DND-41 (cell line): ENCODE results near the gene LRRC25.
"Not testable (repeated sequence)": the region's sequence is repeated elsewhere in the genome, so short reads cannot be mapped to it uniquely, and the experiment has no call there.

ENCODE experiments used
- ATAC-seq: fragments of 200-7000 bp; cut with Tn5 transposase; 3 replicates; pipeline ENCODE4 v1.9.1; 2021; ENCODE audit warnings: low read depth; ENCODE audit not compliant: insufficient read depth
- DNase-seq: peaks from one replicate; pipeline ENCODE4 v3.0.0-alpha.2; 2020
- H2AFZ ChIP-seq: 2 replicates; pipeline ENCODE4 v1.6.0; 2012; ENCODE audit warnings: low read depth, low read length
- H3K27ac ChIP-seq: 2 replicates; pipeline ENCODE4 v1.5.1; 2012; ENCODE audit warnings: low read length, inconsistent platforms
- H3K27me3 ChIP-seq: fragments of 200-600 bp; sonication (generic); 2 replicates; pipeline ENCODE4 v1.6.0; 2012; ENCODE audit warnings: low read length, mild to moderate bottlenecking, inconsistent platforms; ENCODE audit not compliant: insufficient read depth, poor library complexity
- H3K36me3 ChIP-seq: 2 replicates; pipeline ENCODE4 v1.5.1; 2012; ENCODE audit warnings: low read length, inconsistent platforms; ENCODE audit not compliant: insufficient read depth
- H3K4me1 ChIP-seq: 2 replicates; pipeline ENCODE4 v1.5.1; 2012; ENCODE audit warnings: mild to moderate bottlenecking, low read length; ENCODE audit not compliant: insufficient read depth
- H3K4me2 ChIP-seq: 2 replicates; pipeline ENCODE4 v1.6.0; 2012; ENCODE audit warnings: mild to moderate bottlenecking, moderate library complexity, low read length, inconsistent platforms; ENCODE audit not compliant: insufficient read depth
- H3K4me3 ChIP-seq, 2 experiments: fragments of 200-600 bp in 1 of 2; shearing (Covaris generic) in 1 of 2; 2 replicates each; pipeline ENCODE4 v1.5.1; 2012 to 2016; ENCODE audit warnings: inconsistent platforms in 2 of 2, low read length in 2 of 2, mild to moderate bottlenecking in 2 of 2, low read depth in 1 of 2, moderate library complexity in 1 of 2
- H3K79me2 ChIP-seq: 2 replicates; pipeline ENCODE4 v1.6.0; 2012; ENCODE audit warnings: low read length, inconsistent platforms; ENCODE audit not compliant: insufficient read depth
- H3K9ac ChIP-seq: 2 replicates; pipeline ENCODE4 v1.6.0; 2012; ENCODE audit warnings: low read depth, mild to moderate bottlenecking, inconsistent platforms, low read length, moderate library complexity
- H3K9me3 ChIP-seq: 2 replicates; pipeline ENCODE4 v1.5.1; 2012; ENCODE audit warnings: low read length, moderate library complexity, mild to moderate bottlenecking, inconsistent platforms; ENCODE audit not compliant: insufficient read depth, severe bottlenecking
- H4K20me1 ChIP-seq: 2 replicates; pipeline ENCODE4 v1.6.0; 2012; ENCODE audit warnings: low read length; ENCODE audit not compliant: insufficient read depth
- EZH2 ChIP-seq: IDR thresholded peaks from 3 replicates; pipeline ENCODE4 v1.6.1; 2012; ENCODE audit warnings: borderline replicate concordance, low read depth, mild to moderate bottlenecking, moderate library complexity, low read length, inconsistent platforms; ENCODE audit not compliant: severe bottlenecking
- TF ChIP-seq, protein P1 (sequence below): IDR thresholded peaks from 2 replicates; pipeline ENCODE4 v1.5.1; 2012; ENCODE audit warnings: borderline replicate concordance, low read length, moderate library complexity, mild to moderate bottlenecking; ENCODE audit not compliant: poor library complexity, severe bottlenecking; ENCODE audit errors: extremely low read depth

The LRRC25 gene

DNA sequence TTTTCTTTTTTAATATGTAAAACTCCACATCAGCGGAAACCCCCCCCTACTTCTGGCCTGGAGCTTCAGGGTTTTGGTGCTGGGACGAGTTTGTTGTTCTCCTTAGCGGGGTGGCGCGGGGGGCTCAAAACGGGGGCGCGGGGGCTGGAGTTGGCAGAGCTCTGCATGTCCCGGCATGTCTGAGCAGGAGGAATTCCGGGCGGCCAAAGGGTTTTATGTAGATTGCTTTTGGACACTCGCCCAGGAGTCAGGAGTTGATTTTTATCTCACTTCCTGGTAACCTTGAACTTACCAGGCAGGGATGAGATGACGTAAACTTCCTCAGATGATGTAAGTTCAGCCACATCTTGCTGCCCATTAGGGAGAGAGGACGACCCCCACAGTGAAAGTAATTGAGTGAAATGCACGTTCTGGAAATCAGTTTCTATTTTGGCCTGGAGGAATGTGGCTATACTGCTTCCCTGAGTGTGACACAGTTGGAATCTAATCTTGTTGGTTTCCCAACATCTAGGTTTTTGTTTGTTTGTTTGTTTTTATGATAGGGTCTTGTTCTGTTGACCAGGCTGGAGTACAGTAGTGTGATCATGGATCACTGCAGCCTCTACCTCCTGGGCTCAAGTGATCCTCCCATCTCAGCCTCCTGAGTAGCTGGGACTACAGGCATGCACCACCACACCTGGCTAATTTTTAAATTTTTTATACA, 32.4 kb downstream of the LRRC25 start:
- Histone ChIP-seq H3K36me3 (no peaks in the 10 kb centered on the region), H3K27me3 (no peaks in the 10 kb centered on the region), H3K4me2 (no peak overlapping the region), H3K79me2 (no peaks in the 10 kb centered on the region), H2AFZ (no peak overlapping the region), H3K27ac (no peak overlapping the region), H3K9me3 (no peaks in the 10 kb centered on the region), H3K4me1 (no peaks in the 10 kb centered on the region), H3K4me3 (no peak overlapping the region), H4K20me1 (no peaks in the 10 kb centered on the region), H3K9ac (no peak overlapping the region)
- DNase-seq (peak; percentile 16), ATAC-seq (peak; percentile 17; the same call in 1 of the 3 replicates)
- TF ChIP-seq, protein P1, sequence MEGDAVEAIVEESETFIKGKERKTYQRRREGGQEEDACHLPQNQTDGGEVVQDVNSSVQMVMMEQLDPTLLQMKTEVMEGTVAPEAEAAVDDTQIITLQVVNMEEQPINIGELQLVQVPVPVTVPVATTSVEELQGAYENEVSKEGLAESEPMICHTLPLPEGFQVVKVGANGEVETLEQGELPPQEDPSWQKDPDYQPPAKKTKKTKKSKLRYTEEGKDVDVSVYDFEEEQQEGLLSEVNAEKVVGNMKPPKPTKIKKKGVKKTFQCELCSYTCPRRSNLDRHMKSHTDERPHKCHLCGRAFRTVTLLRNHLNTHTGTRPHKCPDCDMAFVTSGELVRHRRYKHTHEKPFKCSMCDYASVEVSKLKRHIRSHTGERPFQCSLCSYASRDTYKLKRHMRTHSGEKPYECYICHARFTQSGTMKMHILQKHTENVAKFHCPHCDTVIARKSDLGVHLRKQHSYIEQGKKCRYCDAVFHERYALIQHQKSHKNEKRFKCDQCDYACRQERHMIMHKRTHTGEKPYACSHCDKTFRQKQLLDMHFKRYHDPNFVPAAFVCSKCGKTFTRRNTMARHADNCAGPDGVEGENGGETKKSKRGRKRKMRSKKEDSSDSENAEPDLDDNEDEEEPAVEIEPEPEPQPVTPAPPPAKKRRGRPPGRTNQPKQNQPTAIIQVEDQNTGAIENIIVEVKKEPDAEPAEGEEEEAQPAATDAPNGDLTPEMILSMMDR = no peak
- TF ChIP-seq EZH2 = no peak

DNA sequence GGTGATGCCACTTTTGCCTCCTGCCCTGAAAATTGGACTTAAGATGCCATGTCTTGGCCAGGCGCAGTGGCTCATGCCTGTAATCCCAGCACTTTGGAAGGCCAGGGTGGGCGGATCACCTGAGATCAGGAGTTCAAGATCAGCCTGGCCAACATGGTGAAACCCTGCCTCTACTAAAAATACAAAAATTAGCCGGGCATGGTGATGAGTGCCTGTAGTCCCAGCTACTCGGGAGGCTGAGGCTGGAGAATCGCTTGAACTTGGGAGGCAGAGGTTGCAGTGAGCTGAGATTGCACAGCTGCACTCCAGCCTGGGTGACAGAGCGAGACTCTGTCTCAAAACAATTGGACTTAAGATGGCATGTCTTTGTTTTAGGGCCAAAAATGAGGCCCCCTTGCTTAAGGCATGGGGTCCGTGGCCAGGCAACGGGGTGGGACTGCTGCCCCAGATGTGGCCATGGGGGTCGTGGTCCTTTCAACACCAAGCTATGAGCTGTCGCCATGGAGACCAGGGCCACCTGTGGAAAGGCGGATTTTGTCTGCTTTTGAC, 33.1 kb downstream of the LRRC25 start:
- H3K27me3 ChIP-seq, H3K4me2 ChIP-seq, H2AFZ ChIP-seq, H4K20me1 ChIP-seq, H3K79me2 ChIP-seq, H3K4me1 ChIP-seq, DNase-seq, H3K4me3 ChIP-seq, ATAC-seq, H3K27ac ChIP-seq, H3K9ac ChIP-seq, H3K9me3 ChIP-seq, H3K36me3 ChIP-seq: not testable (repeated sequence)

DNA sequence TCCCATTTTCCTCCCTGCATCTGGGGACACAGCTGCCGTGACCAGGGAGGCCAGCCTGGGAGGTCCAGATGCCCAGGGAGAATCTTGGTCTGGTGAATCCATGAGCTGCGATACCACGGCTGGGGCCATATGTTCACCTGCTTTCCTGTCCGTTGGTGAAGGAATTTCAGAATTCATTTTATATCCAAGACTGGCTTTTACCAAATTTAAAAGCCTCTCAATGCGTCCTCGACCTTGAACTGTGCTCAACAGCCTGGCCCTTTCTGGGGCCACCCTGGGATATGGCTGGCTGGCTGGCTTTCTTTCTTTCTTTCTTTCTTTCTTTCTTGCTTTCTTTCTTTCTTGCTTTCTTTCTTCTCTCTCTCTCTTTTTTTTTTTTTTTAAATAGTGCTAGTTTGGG, 33.6 kb downstream of the LRRC25 start:
- H2AFZ ChIP-seq = no peak overlapping the region
- no peak for DNase-seq
- H3K4me3 ChIP-seq = no peak overlapping the region
- no peaks in the 10 kb centered on the region for H3K27me3 ChIP-seq
- ATAC-seq = no peak
- H4K20me1 ChIP-seq = no peaks in the 10 kb centered on the region
- H3K79me2 ChIP-seq = no peaks in the 10 kb centered on the region
- no peak for TF ChIP-seq EZH2
- TF ChIP-seq, protein P1 = no peak
- no peaks in the 10 kb centered on the region for H3K9me3 ChIP-seq
- no peaks in the 10 kb centered on the region for H3K4me1 ChIP-seq
- no peak overlapping the region for H3K27ac ChIP-seq
- no peak overlapping the region for H3K9ac ChIP-seq
- no peak overlapping the region for H3K4me2 ChIP-seq
- H3K36me3 ChIP-seq = no peaks in the 10 kb centered on the region

DNA sequence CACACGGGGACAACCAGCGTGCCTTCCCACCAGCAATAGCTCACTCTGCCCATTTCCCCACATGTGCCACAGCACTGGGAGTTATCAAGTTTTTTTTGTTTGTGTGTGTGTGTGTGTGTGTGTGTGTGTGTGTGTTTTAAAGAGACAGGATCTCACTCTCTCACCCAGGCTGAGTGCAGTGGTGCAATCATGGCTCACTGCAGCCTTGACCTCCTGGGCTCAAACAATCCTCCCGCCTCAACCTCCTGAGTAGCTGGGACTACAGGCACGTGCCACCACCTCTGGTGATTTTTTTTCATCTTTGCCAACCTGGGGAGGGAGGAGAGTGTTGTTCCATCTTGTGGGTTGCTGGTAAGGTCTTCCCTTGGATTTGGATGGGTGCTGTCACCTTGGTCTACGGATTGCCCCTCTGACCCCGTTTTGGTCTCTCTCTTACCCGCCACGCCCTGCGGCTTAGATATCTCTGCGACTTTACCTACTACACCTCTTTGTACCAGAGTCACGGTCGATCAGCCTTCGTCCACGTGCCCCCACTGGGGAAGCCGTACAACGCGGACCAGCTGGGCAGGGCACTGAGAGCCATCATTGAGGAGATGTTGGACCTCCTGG, 34.4 kb downstream of the LRRC25 start:
- Histone ChIP-seq H4K20me1 (no peaks in the 10 kb centered on the region), H3K4me2 (no peak overlapping the region), H3K9me3 (no peaks in the 10 kb centered on the region), H3K9ac (no peak overlapping the region), H3K27me3 (no peaks in the 10 kb centered on the region), H3K27ac (no peak overlapping the region), H3K4me1 (no peaks in the 10 kb centered on the region), H2AFZ (no peak overlapping the region), H3K4me3 (no peak overlapping the region), H3K36me3 (no peaks in the 10 kb centered on the region), H3K79me2 (no peaks in the 10 kb centered on the region)
- DNase-seq (no peak), ATAC-seq (no peak)
- TF ChIP-seq EZH2 = no peak
- TF ChIP-seq, protein P1 = no peak
